Neural cell (in vitro differentiated cells): ENCODE data around the gene POLE. TPM values are rescaled to one million over a fixed set of nuclear protein-coding genes. Genes with fewer than 3 reads are reported as not detected.

Experiments used
- H2AFZ ChIP-seq: fragments of 200-600, 300-800 bp; sonication (generic), shearing (Covaris generic); 2 replicates; pipeline ENCODE4 v1.6.0; 2014; ENCODE audit warnings: low read depth, mild to moderate bottlenecking, antibody characterized with exemption, low read length, moderate library complexity
- H3F3A ChIP-seq: fragments of 200-600 bp; shearing (Covaris generic); 2 replicates; pipeline ENCODE4 v1.6.1; 2016; ENCODE audit warnings: mild to moderate bottlenecking, moderate library complexity, mixed read lengths, antibody characterized with exemption, low read length; ENCODE audit not compliant: insufficient read depth, poor library complexity, severe bottlenecking
- H3K27ac ChIP-seq: fragments of 200-600, 300-800 bp; sonication (generic), shearing (Covaris generic); 2 replicates; pipeline ENCODE4 v1.5.1; 2014; ENCODE audit warnings: mild to moderate bottlenecking, low read length, moderate library complexity
- H3K27me3 ChIP-seq: fragments of 300-800, 200-600 bp; sonication (generic), shearing (Covaris generic); 2 replicates; pipeline ENCODE4 v1.6.0; 2014; ENCODE audit warnings: mild to moderate bottlenecking, low read depth, low read length, moderate library complexity; ENCODE audit not compliant: insufficient read depth
- H3K36me3 ChIP-seq: fragments of 300-800, 200-600 bp; sonication (generic), shearing (Covaris generic); 2 replicates; pipeline ENCODE4 v1.5.1; 2014; ENCODE audit warnings: mild to moderate bottlenecking, antibody characterized with exemption, low read length, moderate library complexity; ENCODE audit not compliant: insufficient read depth
- H3K4me2 ChIP-seq: fragments of 300-800, 200-600 bp; sonication (generic), shearing (Covaris generic); 2 replicates; pipeline ENCODE4 v1.6.0; 2014; ENCODE audit warnings: mild to moderate bottlenecking, low read length
- H3K4me3 ChIP-seq: fragments of 300-800, 200-600 bp; sonication (generic), shearing (Covaris generic); 2 replicates; pipeline ENCODE4 v1.5.1; 2014; ENCODE audit warnings: mild to moderate bottlenecking, low read length, moderate library complexity
- H3K79me2 ChIP-seq: fragments of 200-600 bp; shearing (Covaris generic); replicated peaks from 2 replicates; pipeline ENCODE4 v1.6.0; 2014; ENCODE audit warnings: mild to moderate bottlenecking, low read length, moderate library complexity; ENCODE audit not compliant: insufficient read depth
- H3K9ac ChIP-seq: fragments of 300-800, 200-600 bp; sonication (generic), shearing (Covaris generic); 2 replicates; pipeline ENCODE4 v1.6.1; 2016; ENCODE audit warnings: mild to moderate bottlenecking, low read length, mixed read lengths
- H3K9me2 ChIP-seq: fragments of 200-600 bp; shearing (Covaris generic); 2 replicates; pipeline ENCODE4 v1.6.1; 2016; ENCODE audit warnings: mild to moderate bottlenecking, low read length, mixed read lengths; ENCODE audit not compliant: insufficient read depth
- H3K9me3 ChIP-seq: fragments of 200-600, 300-800 bp; sonication (generic), shearing (Covaris generic); 2 replicates; pipeline ENCODE4 v1.6.1; 2016; ENCODE audit warnings: mild to moderate bottlenecking, mixed run types, low read length, moderate library complexity, mixed read lengths
- H4K20me1 ChIP-seq: fragments of 200-600 bp; shearing (Covaris generic); 2 replicates; pipeline ENCODE4 v1.6.1; 2016; ENCODE audit warnings: mild to moderate bottlenecking, mixed run types; ENCODE audit not compliant: insufficient read depth
- EP300 ChIP-seq: fragments of 450-650 bp; conservative IDR thresholded peaks from 2 replicates; pipeline ENCODE4 v1.6.1; 2014; ENCODE audit warnings: antibody characterized with exemption, mild to moderate bottlenecking, moderate library complexity; ENCODE audit not compliant: poor library complexity, severe bottlenecking
- EZH2 ChIP-seq: fragments of 200-600, 300-800 bp; shearing (Covaris generic), sonication (generic); IDR thresholded peaks from 2 replicates; pipeline ENCODE4 v1.6.1; 2014; ENCODE audit warnings: antibody characterized with exemption, low read length, borderline replicate concordance, mild to moderate bottlenecking; ENCODE audit not compliant: insufficient read depth, poor library complexity, severe bottlenecking
- MXI1 ChIP-seq: fragments of 450-650 bp; conservative IDR thresholded peaks from 2 replicates; pipeline ENCODE4 v1.6.1; 2014; ENCODE audit warnings: antibody characterized with exemption, mild to moderate bottlenecking; ENCODE audit not compliant: poor library complexity, severe bottlenecking
- POLR2AphosphoS5 ChIP-seq: IDR thresholded peaks from 2 replicates; pipeline ENCODE4 v1.6.1; 2012
- RAD21 ChIP-seq: fragments of 450-650 bp; conservative IDR thresholded peaks from 2 replicates; pipeline ENCODE4 v1.6.1; 2014; ENCODE audit warnings: antibody characterized with exemption, mild to moderate bottlenecking, moderate library complexity
- REST ChIP-seq: IDR thresholded peaks from 2 replicates; pipeline ENCODE4 v1.6.1; 2012; ENCODE audit warnings: borderline replicate concordance
- SMC3 ChIP-seq: fragments of 450-650 bp; conservative IDR thresholded peaks from 2 replicates; pipeline ENCODE4 v1.6.1; 2014; ENCODE audit warnings: antibody characterized with exemption, mild to moderate bottlenecking, moderate library complexity; ENCODE audit not compliant: poor library complexity
- TAF1 ChIP-seq: IDR thresholded peaks from 2 replicates; pipeline ENCODE4 v1.6.1; 2012; ENCODE audit warnings: low read depth
- polyA plus RNA-seq: library from polyadenylated mRNA; depleted of rRNA; stranded (reverse); fragments of >200 nt; gene quantifications from 2 replicates; pipeline ENCODE4 v1.2.3, GENCODE V29; 2014
- TF ChIP-seq, protein P1 (sequence below): fragments of 450-650 bp; IDR thresholded peaks from 2 replicates; pipeline ENCODE4 v1.5.1; 2014; ENCODE audit warnings: antibody characterized with exemption, mild to moderate bottlenecking, moderate library complexity; ENCODE audit not compliant: poor library complexity, severe bottlenecking

POLE gene
- polyA plus RNA-seq, 1 donor from 2014 or later = 8.5 TPM

GRCh38 chr12:132649226-132649945, 37.8 kb downstream of the POLE start:
- TF ChIP-seq RAD21 (no peak), REST (no peak), POLR2AphosphoS5 (no peak), EP300 (no peak), MXI1 (no peak), SMC3 (no peak), TAF1 (no peak), EZH2 (no peak)
- TF ChIP-seq, protein P1, sequence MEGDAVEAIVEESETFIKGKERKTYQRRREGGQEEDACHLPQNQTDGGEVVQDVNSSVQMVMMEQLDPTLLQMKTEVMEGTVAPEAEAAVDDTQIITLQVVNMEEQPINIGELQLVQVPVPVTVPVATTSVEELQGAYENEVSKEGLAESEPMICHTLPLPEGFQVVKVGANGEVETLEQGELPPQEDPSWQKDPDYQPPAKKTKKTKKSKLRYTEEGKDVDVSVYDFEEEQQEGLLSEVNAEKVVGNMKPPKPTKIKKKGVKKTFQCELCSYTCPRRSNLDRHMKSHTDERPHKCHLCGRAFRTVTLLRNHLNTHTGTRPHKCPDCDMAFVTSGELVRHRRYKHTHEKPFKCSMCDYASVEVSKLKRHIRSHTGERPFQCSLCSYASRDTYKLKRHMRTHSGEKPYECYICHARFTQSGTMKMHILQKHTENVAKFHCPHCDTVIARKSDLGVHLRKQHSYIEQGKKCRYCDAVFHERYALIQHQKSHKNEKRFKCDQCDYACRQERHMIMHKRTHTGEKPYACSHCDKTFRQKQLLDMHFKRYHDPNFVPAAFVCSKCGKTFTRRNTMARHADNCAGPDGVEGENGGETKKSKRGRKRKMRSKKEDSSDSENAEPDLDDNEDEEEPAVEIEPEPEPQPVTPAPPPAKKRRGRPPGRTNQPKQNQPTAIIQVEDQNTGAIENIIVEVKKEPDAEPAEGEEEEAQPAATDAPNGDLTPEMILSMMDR = no peak
- no peaks in the 10 kb centered on the region for H4K20me1 ChIP-seq
- no peaks in the 10 kb centered on the region for H3K27me3 ChIP-seq
- H3K4me3 ChIP-seq = no peak overlapping the region
- no peak overlapping the region for H3K9ac ChIP-seq
- H3K4me2 ChIP-seq = no peak overlapping the region
- no peaks in the 10 kb centered on the region for H3K36me3 ChIP-seq
- H2AFZ ChIP-seq = no peak overlapping the region
- H3K9me3 ChIP-seq = no peaks in the 10 kb centered on the region
- H3F3A ChIP-seq = no peaks in the 10 kb centered on the region
- no peak overlapping the region for H3K27ac ChIP-seq
- H3K79me2 ChIP-seq = no peaks in the 10 kb centered on the region
- H3K9me2 ChIP-seq = no peaks in the 10 kb centered on the region

DNA sequence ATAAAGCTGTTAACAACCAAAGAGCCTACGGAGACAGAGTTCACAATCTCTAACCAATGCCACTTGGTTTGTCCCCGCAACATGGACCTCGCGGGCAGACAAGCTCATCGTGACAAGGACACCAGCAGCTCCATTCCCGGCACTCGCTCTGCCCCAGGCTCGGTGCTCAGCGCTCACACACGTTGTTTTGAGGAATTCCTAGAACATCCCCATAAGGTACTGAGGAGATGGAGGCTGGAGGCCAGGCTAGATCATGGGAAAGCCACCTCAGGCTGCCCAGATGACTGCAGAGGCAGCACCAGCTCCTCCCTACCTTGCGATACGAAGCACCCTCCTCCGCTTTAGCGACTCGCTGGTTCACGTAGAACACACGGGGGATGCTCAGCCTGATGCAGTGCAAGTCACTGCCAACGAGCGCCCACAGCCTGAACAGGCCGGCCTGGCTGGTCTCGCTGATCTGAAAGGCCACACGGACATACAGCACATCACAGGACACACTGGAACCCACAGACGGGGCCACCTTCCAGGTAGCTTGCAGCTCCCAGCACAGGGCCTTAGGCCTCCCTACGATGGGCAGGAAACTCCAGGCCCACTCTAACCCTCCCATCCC, 38.4 kb downstream of the POLE start:
- Histone ChIP-seq H3K27ac (no peak overlapping the region), H3K4me2 (no peak overlapping the region), H2AFZ (no peak overlapping the region), H3K9me3 (no peaks in the 10 kb centered on the region), H3K36me3 (no peaks in the 10 kb centered on the region), H3K4me3 (no peak overlapping the region), H3K9ac (no peak overlapping the region), H3K27me3 (no peaks in the 10 kb centered on the region), H3F3A (no peaks in the 10 kb centered on the region), H4K20me1 (no peaks in the 10 kb centered on the region), H3K79me2 (no peaks in the 10 kb centered on the region), H3K9me2 (no peaks in the 10 kb centered on the region)
- TF ChIP-seq RAD21 (no peak), POLR2AphosphoS5 (no peak), EP300 (no peak), TAF1 (no peak), SMC3 (no peak), REST (no peak)
- TF ChIP-seq, protein P1 = no peak
